Activated T-helper 1 cell treated with anti-CD3 and anti-CD28 coated beads, Interleukin-2, amount 50 U/mL, for 16 hours (primary cell): ENCODE results near the gene EDRF1.
"Not testable (repeated sequence)": the region's sequence is repeated elsewhere in the genome, so short reads cannot be mapped to it uniquely, and the experiment has no call there.

Source experiments
- DNase-seq, 2 donors: peaks; one replicate each; pipeline ENCODE4 v3.0.0-alpha.2; 2020; ENCODE audit warnings: low read depth in 1 of 2, low spot score in 1 of 2

The EDRF1 gene

DNA sequence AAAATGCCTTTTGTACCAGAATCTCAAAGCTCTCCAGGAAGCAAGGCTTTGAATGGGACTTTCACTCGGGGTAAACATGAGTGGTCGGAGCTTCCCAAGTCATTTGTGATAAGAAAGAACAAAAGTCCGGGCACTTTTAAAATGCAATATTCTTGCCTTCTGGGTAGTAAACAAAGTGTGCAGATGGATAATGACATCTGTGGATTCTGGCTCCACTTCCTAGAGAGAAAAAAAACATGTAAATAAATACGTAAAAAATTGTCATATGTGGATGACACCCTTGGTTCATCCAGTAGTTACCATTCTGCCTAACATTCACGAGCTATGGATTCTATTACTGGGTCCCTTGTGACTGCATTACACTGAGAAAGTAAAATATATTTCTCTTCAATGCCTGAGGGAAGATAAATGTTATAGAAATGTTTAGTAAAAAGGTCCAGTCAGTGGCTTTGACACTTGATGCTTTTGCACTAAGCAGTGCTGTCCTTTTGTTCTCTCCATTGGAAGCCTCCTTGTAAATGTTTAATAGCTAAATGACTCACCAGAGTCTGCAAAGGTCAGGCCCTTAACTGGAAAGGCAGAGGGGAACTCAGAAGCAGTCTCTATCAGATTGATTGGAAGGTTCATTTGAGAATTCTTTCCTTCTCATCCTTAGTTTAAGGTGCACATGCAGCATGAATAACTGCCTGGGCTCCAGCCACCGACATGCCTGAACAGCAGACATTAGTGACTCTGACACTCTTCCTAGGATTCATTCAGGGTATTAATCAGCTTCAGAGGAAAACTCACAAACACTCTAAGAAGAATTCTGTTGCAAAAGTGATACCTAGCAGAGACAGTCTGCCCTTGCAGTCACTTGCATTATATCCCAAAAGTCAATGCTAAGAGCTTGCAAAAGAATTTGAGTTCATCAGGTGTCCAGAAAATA, 11.7 kb upstream of the EDRF1 start:
- DNase-seq = no peak

DNA sequence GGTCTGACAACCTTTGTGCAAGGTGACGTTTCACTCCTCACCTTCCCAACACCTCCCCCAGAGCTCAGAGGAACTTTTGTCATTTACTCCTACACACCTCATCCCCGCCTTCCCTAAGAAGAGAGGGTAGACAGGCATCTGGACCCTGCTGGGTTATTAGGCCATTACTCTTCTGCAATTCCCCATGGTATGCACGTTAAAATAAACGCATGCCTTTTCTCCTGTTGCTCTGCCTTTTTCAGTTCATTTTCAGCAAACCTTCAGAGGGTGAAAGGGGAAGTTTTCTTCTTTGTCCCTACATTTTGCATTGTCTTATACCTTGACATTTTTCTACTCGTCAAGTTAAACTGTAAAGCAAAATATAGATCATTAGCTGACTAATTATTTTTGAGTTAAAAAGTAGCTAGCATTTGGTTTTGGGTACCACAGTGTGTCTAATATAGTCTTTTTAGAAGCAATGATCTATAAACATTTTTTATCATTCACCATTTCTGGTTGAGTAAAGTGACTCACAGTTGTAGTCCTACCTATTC, 10.5 kb upstream of the EDRF1 start:
- no peak for DNase-seq

DNA sequence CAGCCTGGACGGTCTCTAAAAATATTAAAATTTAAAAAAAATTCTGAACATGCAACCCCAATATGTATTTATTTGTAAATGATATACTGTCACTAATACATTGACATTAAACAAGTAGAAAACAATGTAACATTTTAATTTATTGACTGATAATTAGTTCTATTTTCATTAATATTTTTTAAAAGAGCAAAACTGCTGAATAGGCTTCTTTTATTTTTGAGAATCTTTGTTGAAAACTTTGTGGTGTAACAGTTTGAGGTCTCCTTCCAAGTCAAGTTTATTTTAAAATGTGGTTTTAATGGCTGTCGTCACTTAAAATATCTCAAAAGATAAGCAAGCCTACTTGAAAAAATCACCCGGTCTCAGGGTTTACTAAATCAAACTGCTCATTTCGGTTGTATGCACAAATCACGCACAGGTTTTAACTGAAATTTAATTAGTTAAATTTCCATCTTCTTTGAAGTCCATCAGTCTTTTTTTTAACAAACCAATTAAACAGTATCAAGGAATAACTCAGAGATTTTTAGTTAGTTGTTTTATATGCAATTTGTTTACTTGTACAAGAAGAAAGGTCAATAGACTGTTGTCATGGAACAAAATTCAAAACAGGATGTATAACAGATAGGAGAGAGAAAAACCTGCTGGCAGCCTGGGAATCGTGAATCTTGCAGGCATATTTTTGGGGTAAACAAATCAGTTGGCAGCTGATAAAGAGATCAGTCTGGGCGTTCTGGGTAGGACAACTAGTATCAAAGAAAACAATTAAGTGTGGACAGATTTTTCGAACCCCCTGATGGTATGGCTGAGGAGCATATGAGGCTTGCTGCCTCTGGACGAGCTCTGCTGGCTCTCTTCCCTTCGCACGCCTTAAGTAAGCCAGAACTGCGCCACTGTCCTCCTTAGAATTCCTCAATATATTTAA, 9.7 kb upstream of the EDRF1 start:
- DNase-seq = no peak

DNA sequence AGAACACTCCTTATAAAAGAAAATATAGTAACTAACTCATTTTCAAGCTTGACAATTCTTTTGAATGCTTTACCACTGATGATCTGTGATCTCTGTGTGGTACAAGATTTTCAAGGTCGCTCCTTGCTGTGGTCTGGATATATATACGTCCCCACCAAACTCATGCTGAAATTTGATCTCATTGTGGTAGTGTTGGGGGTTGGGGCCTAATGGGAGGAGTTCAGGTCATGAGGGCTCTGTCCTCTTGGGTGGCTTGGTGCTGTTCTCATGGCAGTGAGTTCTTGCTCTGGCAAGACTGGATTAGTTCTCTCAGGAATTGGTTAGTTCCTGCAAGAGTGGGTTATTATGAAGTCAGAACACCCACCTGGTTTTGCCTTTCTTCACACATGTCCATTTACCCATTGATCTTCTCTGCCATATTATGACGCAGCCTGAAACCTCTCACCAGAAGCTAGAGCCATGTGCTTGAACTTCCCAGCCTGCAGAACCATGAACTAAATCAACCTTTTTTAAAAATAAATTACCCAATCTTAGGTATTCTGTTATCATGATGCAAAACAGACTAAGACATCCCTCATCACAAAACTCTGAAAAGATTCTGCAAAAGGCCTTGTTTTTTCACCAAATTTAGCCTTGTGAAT, 8.3 kb upstream of the EDRF1 start:
- no peak for DNase-seq

DNA sequence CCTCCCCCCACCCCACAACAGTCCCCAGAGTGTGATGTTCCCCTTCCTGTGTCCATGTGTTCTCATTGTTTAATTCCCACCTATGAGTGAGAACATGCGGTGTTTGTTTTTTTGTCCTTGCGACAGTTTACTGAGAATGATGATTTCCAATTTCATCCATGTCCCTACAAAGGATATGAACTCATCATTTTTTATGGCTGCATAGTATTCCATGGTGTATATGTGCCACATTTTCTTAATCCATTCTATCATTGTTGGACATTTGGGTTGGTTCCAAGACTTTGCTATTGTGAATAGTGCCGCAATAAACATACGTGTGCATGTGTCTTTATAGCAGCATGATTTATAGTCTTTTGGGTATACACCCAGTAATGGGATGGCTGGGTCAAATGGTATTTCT, 4.8 kb upstream of the EDRF1 start:
- not testable (repeated sequence) for DNase-seq

DNA sequence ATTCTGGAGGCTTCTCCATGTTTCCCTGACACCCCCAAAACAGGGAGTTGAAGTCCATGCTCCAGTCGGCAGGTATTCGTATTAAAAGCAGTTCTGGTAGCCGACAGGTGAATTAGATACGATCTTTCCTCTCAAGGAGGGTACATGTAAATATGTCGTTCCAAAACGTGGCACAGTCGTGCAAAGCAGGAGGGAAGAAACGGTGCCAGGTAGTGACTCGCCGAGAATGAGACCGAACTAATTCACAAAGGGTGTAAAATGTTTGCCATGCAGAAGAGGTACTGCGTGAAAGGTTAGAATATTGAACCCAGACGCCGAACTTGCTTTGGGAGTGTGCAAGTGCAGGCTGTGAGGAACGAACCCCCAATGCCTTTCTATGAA, 483 bp downstream of the EDRF1 start:
- no peak for DNase-seq

DNA sequence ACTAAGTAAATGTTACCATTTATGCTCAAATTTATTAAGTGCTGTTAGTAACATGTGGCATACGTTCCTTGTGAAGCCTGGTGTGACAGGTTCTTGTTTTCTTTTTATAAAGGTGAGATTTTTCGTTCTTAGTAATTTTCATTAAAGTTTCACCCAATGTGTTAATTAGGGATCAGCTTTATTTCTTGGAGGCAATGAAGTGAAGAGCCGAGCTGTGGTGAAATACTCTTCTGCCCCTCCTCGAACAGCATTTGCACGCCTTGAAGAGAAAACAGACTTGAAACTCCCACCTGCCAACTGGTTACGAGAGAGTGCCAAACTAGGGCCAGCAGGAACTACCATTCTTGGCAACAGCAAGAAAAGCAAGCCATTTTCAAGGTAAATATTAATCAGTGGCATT, 1.5 kb downstream of the EDRF1 start:
- no peak for DNase-seq

DNA sequence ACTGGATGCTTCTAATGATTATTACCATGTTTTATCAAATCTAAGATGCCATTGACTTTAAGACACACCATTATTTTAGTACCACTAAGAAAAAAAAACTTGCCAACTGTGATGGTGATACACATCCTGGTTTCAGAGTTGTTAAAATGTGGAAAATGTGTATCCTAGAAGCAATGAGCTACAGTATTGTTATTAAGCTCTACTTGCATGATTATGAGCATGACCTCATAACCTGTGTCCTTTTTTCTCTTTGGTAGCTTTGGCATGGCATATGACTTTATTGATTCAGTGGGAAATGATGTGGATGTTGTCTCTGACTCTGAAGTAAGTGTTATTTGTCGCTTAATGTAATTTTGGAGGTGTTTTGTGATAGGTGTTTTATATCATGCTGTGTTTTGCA, 3.3 kb downstream of the EDRF1 start:
- no peak for DNase-seq

DNA sequence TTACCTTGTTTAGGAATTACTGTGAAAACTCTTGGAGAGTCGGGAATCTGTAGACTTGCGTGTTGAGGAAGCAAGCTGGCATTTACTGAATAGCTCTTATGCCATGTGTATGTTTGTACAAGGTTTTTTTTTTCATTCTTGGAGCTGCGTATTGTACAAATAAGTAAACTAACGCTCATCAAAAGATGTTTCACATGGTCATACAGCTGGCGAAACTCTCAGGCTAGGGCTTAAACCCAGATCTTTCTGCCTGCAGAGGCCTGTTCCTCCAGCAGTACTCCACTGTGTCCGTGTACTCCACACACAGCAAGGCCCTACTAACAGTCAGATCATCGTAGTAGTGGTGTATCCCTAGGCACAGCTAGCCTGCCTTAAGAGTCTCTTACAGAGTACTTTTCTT, 7.4 kb downstream of the EDRF1 start:
- DNase-seq = no peak

DNA sequence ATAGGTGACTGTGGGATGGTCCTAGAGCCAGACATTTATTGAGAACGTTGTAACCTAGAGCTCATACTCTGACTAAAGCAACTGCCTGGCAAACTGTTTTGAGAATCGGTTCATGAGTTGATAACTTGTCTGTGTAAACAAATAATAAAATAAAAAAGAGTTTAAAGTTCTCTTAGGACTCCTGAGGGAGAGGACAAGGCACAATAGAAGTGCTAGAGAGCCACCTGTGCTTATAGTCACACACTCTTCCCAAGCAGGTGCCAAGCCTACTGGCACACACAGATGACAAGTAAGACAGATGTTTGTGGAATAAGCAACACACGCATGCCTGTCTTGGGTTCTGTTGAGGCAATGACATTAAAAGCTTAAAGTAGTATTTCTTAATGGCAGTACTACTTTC, 7.9 kb downstream of the EDRF1 start:
- no peak for DNase-seq

DNA sequence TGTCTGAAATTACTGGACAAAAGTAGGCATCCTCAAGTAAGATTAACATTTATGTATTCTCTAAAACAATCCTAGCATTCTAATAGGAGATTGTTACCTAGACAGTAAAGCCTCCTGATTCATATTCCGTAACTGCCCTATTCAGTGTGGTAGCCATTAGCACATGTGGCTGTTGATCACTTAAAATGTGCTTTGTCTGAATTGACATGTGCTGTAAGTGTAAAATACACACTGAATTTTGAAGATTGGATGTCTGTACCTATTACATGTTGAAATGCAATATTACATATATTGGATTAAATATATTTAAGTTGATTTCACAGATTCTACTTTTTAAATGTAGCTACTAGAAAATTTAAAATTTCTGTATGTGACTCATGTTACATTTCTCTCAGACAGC, 14.6 kb downstream of the EDRF1 start:
- DNase-seq = no peak

DNA sequence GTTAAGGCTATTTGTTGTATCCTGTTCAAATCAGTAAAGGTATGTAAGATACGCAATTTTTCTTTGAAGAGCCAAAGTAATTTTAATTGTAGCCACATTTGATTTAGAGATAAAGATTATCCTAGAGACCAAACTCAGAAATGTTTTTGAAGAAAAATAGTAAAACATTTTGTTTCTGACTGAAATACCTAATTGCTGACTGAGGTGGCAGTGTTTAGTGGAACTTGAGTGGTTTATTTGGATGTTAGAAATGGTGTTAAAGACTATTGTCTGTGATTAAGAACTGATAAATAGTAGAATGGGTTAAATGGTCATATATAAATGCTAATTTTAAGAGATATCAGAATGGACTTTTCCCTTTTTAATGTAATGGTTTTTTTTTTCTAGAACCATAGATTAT, 15.3 kb downstream of the EDRF1 start:
- DNase-seq = no peak

DNA sequence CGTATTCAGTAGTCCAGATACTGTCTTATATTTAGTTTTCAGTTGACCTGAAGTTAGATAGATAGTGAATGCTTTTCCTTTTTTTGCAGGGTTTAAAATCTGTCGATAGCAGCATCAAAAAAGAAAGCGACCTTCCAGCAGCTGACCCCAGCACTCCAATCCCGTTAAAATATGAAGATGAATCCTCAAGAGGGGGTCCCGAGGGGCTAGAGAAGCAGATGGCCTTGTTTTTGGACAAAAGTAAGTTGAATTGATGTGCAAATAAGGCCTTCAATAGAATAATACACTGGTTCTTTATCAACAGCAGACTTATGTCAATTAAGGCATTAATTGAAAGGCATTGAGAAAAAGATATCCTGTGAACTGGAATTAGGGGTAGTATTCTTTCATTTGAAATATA, 18.7 kb downstream of the EDRF1 start:
- DNase-seq = no peak

DNA sequence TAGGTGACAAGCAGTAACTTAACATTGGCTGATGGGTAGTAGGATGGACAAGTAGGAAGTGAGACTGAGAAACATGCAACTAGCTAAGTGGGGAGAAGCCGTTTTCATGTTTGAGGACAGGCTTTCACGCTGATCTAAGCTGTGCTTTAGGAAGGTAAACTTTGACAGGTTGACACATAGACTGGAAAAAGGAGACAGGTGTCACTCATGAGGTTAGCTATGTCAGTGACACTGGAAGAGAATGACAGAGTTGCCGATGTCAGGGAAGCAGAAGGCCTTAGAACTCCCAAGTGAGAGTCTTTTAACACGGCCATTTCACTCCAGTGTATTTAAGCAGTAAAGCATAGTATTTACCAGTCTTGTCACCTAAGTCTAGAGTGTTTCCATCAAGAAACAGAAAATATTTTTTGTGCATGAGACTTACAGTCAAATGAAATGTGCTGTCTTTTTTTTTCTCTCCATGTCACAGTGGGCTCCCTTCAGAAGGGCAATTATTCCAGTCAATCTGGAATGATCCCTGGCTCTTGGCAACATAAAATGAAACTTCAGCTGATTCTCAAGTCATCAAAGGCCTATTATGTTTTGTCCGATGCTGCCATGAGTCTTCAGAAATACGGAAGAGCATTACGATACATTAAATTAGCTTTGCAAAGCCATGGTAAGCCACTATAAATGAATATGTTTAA, 20.6 kb downstream of the EDRF1 start:
- DNase-seq = no peak

DNA sequence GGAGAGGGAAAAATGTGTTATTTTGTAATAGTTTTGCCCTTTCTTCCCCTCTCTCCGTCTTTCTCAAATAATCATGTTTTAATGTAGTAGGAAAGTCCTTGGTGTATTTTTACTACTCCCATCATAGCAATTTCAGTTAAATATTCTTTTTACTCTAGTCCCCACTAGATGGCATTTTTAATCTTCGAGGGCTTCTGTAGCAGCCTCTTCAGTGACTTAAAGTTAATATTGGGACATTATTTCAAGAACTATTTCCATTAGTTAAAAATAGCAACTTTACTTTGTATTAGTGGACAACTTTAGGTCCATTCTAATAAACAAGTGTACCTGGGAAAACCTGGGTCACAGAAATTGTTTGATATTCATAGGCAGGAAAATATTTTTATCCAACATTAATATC, 23.0 kb downstream of the EDRF1 start:
- no peak for DNase-seq

DNA sequence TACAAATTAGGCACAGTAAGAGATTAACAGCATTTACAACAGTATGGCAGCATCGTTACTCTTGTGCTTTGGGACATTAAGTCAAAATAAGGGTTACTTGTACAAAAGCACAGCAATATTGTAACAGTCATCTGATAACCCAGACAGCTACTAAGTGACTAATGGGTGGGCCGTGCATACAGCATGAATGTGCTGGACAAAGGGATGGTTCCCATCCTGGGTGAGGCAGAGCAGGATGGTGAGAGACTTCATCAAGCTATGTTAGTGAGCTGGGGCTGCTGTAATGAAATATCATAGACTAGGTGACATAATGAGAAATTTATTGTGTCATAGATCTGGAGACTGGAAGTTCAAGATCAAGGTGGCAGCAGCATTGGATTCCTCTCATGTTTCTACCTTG, 25.4 kb downstream of the EDRF1 start:
- no peak for DNase-seq

DNA sequence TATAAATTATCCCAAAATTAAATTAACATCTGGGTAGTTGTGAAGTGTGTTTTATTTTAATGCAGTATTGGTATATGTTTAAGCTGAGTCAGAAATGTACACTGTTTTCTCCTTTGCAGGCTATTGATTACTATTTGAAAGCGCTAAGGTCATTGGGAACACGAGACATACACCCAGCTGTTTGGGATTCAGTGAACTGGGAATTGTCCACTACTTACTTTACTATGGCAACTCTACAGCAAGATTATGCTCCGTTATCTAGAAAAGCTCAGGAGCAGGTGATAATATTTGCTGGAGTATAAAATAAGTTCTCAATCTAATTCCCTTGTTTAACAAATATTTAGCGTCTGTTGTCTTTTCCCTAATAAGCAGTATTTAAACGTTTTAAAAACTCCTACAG, 27.9 kb downstream of the EDRF1 start:
- DNase-seq = no peak

DNA sequence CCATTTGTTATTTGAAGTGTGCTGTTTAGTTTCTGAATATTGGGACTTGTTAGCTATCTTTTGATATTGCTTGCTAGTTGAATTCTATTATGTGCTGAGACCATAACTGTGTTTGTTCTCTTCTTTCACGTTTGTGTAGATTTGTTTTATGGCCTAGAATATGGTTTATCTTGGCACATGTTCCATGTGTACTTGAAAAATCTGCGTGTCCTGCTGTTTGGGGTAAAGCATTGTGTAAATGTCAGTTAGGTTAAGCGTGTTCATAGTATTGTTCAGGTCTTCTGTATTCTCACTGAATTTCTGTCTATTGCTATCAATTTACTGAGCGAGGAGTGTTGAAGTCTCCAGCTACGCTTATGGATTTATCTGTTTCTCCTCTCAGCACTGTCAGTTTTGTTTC, 36.7 kb downstream of the EDRF1 start:
- no peak for DNase-seq

DNA sequence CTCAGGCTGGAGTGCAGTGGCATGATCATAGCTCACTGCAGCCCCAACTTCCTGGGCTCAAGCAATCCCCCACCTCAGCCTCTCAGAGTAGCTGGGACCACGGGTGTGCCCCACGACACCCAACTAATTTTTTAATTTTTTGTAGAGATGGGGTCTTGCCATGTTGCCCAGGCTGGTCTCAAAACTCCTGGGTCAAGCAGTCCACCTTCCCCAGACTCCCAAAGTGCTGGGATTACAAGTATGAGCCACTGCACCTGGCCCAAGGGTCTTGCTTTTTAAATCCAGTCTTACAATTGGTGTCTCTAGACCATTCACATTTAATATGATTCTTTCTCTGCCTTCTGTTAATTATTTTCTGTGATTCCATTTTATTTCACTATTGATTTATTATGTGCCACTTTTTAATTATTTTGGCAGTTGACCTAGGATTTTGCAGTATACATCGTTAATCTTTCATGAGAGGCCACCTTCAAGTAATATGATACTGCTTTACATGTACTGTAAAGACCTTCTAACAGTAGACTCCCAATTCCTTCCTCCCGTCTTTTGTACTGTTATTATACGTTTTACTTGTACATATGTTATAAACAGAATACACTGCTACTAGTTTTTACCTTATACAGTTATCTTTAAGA, 37.5 kb downstream of the EDRF1 start:
- no peak for DNase-seq

DNA sequence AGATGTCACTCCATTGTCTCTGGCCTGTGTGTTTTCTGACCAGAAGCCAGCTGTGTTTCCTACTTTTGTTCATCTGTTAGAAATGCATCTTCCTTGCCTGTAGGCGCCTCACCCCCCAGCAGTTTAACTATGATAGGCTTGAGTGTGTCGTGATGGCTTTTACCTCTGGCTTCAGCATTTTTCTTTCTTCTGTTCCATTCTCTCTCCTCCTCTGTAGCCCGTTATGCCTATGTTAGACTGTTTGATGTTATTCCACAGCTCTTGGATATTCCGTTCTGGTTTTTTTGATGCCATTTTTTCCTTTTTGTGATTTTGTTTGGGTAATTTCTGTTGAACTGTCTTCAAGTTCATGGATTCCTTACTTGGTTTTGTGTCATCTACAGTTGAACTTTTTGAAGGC, 38.2 kb downstream of the EDRF1 start:
- DNase-seq = no peak
